Fibroblast of villous mesenchyme (primary cell): Measurements from ENCODE around the gene VPS54. TPM values are rescaled to one million over a fixed set of nuclear protein-coding genes. Genes with fewer than 3 reads are reported as not detected.

Experiments used
- DNase-seq: peaks from one replicate; pipeline ENCODE4 v3.0.0-alpha.2; 2010; ENCODE audit warnings: low read depth
- H3K4me3 ChIP-seq: 2 replicates; pipeline ENCODE4 v1.5.1; 2011; ENCODE audit warnings: low read depth, mild to moderate bottlenecking, low read length
- CTCF ChIP-seq: IDR thresholded peaks from 2 replicates; pipeline ENCODE4 v1.5.1; 2012; ENCODE audit warnings: low read depth, mild to moderate bottlenecking, low read length; ENCODE audit not compliant: insufficient read depth
- total RNA-seq: library from RNA; depleted of rRNA; stranded (reverse); fragments of >200 nt; gene quantifications from 2 replicates; pipeline ENCODE4 v1.2.3, GENCODE V29; 2012

VPS54 gene
- 22.2 and 32.0 TPM in 2 replicates for total RNA-seq

GRCh38 chr2:64019083-64019974 lies at the start of gene VPS54:
TSS of gene VPS54 (minus strand) at chr2:64019428. CDS start at chr2:63983999, 35,429 bp downstream.
- TF ChIP-seq CTCF, result no peak
- peak; percentile 72 for DNase-seq
- H3K4me3 ChIP-seq, result peak within 1 kb of the TSS; percentile 78

- DNase-seq, result no peak
- TF ChIP-seq CTCF, result no peak
- no peak overlapping the region for H3K4me3 ChIP-seq
These were observed 48.1 kb upstream of the VPS54 start for GRCh38 chr2:64067326-64067725.

- no peak overlapping the region for H3K4me3 ChIP-seq
- DNase-seq, result no peak
- no peak for TF ChIP-seq CTCF
These were observed 46.3 kb upstream of the VPS54 start for GRCh38 chr2:64065516-64065915.

- peak; percentile 76 for DNase-seq
- no peak overlapping the region for H3K4me3 ChIP-seq
- no peak for TF ChIP-seq CTCF
These were observed 44.7 kb upstream of the VPS54 start for GRCh38 chr2:64063924-64064331.

GRCh38 chr2:64063454-64063853 lies 44.2 kb upstream of the VPS54 start:
- no peak for TF ChIP-seq CTCF
- no peak for DNase-seq
- H3K4me3 ChIP-seq, result no peak overlapping the region

GRCh38 chr2:64062840-64063239 lies 43.6 kb upstream of the VPS54 start:
- TF ChIP-seq CTCF, result no peak
- peak; percentile 54 for DNase-seq
- H3K4me3 ChIP-seq, result no peak overlapping the region
